Testis (tissue), 2 donors: ENCODE measurements around the gene KIF6.

Experiments
- CTCF ChIP-seq, 3 experiments: fragments of 450-650 bp in 2 of 3; fragments of 200-600 bp in 1 of 3; sonication (generic) in 1 of 3; IDR thresholded peaks; one replicate each; pipeline ENCODE4 v1.5.1; 2016 to 2019; ENCODE audit warnings: antibody characterized with exemption in 3 of 3, mild to moderate bottlenecking in 2 of 3, moderate library complexity in 1 of 3
- POLR2A ChIP-seq: fragments of 450-650 bp; IDR thresholded peaks from one replicate; pipeline ENCODE4 v1.6.1; 2017; ENCODE audit warnings: antibody characterized with exemption, mild to moderate bottlenecking, moderate library complexity

- TF ChIP-seq CTCF (IDR thresholded peaks at IDR 0.05) (no peak), POLR2A (no peak)
Observed at GRCh38 chr6:39758905-39759605, 33.8 kb upstream of the KIF6 start.
